ENCODE data around the gene COL19A1. TPM values are rescaled to one million over a fixed set of nuclear protein-coding genes. Genes with fewer than 3 reads are reported as not detected.

COL19A1 gene
- total RNA-seq, 2 donors from 2014 or later = 1.4 to 1.5 TPM

GRCh38 chr6:70061546-70061945, 195.2 kb downstream of the COL19A1 start:
- Mint-ChIP-seq H3K27me3 (ENCODE audit: insufficient read depth) (peaks cover 2% of the 10 kb centered on the region), H3K27ac (no peak overlapping the region), H3K4me1 (peaks cover 2% of the 10 kb centered on the region), H3K9me3 (no peaks in the 10 kb centered on the region), H3K36me3 (ENCODE audit: low read depth) (no peaks in the 10 kb centered on the region), H3K4me3 (no peak overlapping the region)
- no peak for DNase-seq
- no peak overlapping the region for H3K27ac ChIP-seq (ENCODE audit: low read depth, low read length)
- H3K4me1 ChIP-seq (ENCODE audit: control insufficient read depth, insufficient read depth, low read length) = peaks cover 4% of the 10 kb centered on the region
- no peak overlapping the region for H3K4me3 ChIP-seq (ENCODE audit: low read length)
- TF ChIP-seq CTCF (conservative IDR thresholded peaks at IDR 0.05) = no peak
- H3K9ac ChIP-seq (ENCODE audit: extremely low read depth, low read length, poor library complexity, severe bottlenecking) = no peak overlapping the region
- WGBS, 2 experiments (ENCODE audit: insufficient coverage in 1 of 2, insufficient read length in 1 of 2) = no CpG with 5 or more reads among the region's 2 CpGs
- no peaks in the 10 kb centered on the region for H3K27me3 ChIP-seq (ENCODE audit: control insufficient read depth, insufficient read depth, low read length, poor library complexity, severe bottlenecking)
- H3K36me3 ChIP-seq (ENCODE audit: control insufficient read depth, insufficient read depth, low read length) = no peaks in the 10 kb centered on the region
- no peaks in the 10 kb centered on the region for H3K9me3 ChIP-seq (ENCODE audit: control insufficient read depth, low read length)

- Mint-ChIP-seq H3K27ac (no peak overlapping the region), H3K4me1 (peaks cover 2% of the 10 kb centered on the region), H3K36me3 (ENCODE audit: low read depth) (no peaks in the 10 kb centered on the region)
Measured at GRCh38 chr6:70062010-70062409, 195.7 kb downstream of the COL19A1 start.

GRCh38 chr6:70072540-70073179, 206.3 kb downstream of the COL19A1 start:
- 83 to 94% methylated on average over 1 of the region's 1 CpG for WGBS, 2 experiments (ENCODE audit: insufficient coverage in 1 of 2, insufficient read length in 1 of 2)
- H3K4me1 ChIP-seq (ENCODE audit: control insufficient read depth, insufficient read depth, low read length) = no peaks in the 10 kb centered on the region
- H3K4me3 Mint-ChIP-seq = no peak overlapping the region
- no peaks in the 10 kb centered on the region for H3K27me3 Mint-ChIP-seq (ENCODE audit: insufficient read depth)
- DNase-seq = no peak
- no peaks in the 10 kb centered on the region for H3K9me3 ChIP-seq (ENCODE audit: control insufficient read depth, low read length)
- no peak for TF ChIP-seq CTCF (conservative IDR thresholded peaks at IDR 0.05)
- H3K36me3 ChIP-seq (ENCODE audit: control insufficient read depth, insufficient read depth, low read length) = no peaks in the 10 kb centered on the region
- no peak overlapping the region for H3K9ac ChIP-seq (ENCODE audit: extremely low read depth, low read length, poor library complexity, severe bottlenecking)
- H3K36me3 Mint-ChIP-seq (ENCODE audit: low read depth) = no peaks in the 10 kb centered on the region
- H3K27me3 ChIP-seq (ENCODE audit: control insufficient read depth, insufficient read depth, low read length, poor library complexity, severe bottlenecking) = no peaks in the 10 kb centered on the region
- no peak overlapping the region for H3K27ac Mint-ChIP-seq
- H3K4me1 Mint-ChIP-seq = no peaks in the 10 kb centered on the region
- H3K27ac ChIP-seq (ENCODE audit: low read depth, low read length) = no peak overlapping the region
- no peak overlapping the region for H3K4me3 ChIP-seq (ENCODE audit: low read length)
- no peaks in the 10 kb centered on the region for H3K9me3 Mint-ChIP-seq

More at GRCh38 chr6:70062010-70062409, 195.7 kb downstream of the COL19A1 start:
- Histone ChIP-seq H3K4me1 (ENCODE audit: control insufficient read depth, insufficient read depth, low read length) (peaks cover 4% of the 10 kb centered on the region), H3K27me3 (ENCODE audit: control insufficient read depth, insufficient read depth, low read length, poor library complexity, severe bottlenecking) (no peaks in the 10 kb centered on the region), H3K36me3 (ENCODE audit: control insufficient read depth, insufficient read depth, low read length) (no peaks in the 10 kb centered on the region), H3K27ac (ENCODE audit: low read depth, low read length) (no peak overlapping the region), H3K4me3 (ENCODE audit: low read length) (no peak overlapping the region), H3K9ac (ENCODE audit: extremely low read depth, low read length, poor library complexity, severe bottlenecking) (no peak overlapping the region), H3K9me3 (ENCODE audit: control insufficient read depth, low read length) (no peaks in the 10 kb centered on the region)
- H3K4me3 Mint-ChIP-seq = no peak overlapping the region
- H3K9me3 Mint-ChIP-seq = no peaks in the 10 kb centered on the region
- no CpG with 5 or more reads among the region's 1 CpG for WGBS, 2 experiments (ENCODE audit: insufficient coverage in 1 of 2, insufficient read length in 1 of 2)
- peaks cover 2% of the 10 kb centered on the region for H3K27me3 Mint-ChIP-seq (ENCODE audit: insufficient read depth)
- no peak for DNase-seq
- TF ChIP-seq CTCF (conservative IDR thresholded peaks at IDR 0.05) = no peak
